Measurements from ENCODE around the gene CINP.

The CINP gene

GRCh38 chr14:102362545-102363181 lies at the start of gene CINP, which contains the start of gene TECPR2:
CINP (minus strand) TSS chr14:102362890; CDS start chr14:102362851, 39 bp downstream.
TECPR2 (plus strand) TSS chr14:102362941; CDS start chr14:102376722, 13,781 bp downstream.
- peak; percentile 95 for DNase-seq

DNA sequence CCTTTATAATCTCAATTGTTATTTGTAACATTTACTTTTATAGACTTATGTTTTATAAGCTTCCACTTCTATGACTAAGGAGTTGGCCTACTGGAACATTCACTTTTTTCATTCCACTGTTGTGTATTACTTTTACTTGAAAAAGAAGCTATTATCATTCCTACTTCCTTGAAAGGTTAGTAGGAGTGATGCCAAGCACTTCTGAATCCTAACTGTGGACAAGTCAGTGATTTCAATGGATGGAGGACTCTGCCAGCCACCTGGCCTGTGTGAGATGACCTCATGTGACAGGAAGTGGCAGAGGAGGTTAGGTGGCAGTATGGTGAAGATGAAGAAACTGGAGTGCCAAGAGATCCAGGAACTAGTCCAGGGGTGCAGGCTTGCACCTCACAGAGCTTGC lies 46.0 kb upstream of the CINP start:
- DNase-seq = no peak

DNA sequence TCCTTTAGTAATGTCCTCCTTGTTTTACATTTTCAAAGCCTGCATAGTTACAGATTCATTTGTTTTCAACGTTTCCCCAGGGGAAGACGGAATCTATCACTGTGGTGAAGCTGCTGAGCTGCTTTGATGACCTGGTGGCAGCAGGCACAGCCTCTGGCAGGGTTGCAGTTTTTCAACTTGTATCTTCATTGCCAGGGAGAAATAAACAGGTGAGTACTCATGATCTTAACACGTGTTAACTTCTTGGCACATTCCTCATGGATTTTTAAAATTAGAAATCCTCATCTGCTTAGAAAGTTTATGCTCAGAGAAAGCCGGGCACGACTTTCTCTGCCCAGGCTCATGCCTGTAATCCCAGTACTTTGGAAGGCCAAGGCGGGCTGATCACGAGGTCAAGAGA lies 44.6 kb upstream of the CINP start:
- no peak for DNase-seq

- no peak for DNase-seq
These were observed 40.3 kb upstream of the CINP start for GRCh38 chr14:102403028-102403427.

DNA sequence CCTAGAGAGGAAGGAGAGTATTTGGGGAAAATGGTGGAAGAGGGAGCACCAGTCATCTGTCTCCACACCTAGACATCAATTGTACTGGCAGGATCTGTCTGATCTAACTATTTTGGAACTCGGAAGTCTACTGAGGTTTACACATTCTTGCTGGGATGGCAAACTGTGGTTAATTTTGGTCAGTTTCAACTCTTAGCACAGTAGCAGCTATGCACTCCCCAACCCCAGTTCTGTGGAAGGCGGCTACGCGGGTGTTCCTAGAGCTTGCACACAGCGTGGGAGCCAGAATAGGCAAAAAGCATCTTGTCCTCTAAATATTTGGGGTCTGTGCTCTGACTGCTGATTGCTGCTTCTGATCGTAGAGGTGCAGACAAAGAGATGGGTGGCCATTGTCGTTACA lies 33.8 kb upstream of the CINP start:
- no peak for DNase-seq

DNA sequence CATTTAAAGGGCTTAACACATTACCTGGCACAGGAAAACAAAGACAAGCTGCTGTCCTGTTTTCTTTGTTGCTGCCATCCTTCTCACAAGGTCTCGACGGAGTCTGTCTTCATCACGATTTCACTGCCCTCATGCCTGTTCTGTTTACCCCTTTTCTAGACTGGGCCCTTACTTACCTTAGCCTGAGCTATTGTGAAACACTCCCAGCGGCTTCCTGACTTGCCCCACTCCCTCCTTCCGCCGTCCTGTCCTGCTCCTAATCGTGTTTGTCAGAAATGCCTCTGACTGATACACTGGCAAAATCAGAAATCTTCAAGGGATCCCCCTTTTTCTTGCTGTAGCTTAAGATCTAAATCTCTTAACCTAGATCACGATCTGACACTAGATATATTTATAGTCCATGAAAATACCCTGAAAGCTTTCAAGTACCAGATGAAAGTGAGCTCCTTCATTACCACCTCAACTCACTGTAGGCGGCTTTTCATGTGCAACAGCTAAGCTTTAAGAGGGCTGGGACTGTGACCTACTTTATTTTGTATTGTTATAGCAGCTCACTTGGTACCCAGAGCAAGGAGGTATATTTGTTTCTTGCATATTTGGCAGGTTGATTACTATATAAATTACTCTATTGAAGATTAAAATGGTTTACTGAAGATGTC lies 32.2 kb upstream of the CINP start:
- no peak for DNase-seq

DNA sequence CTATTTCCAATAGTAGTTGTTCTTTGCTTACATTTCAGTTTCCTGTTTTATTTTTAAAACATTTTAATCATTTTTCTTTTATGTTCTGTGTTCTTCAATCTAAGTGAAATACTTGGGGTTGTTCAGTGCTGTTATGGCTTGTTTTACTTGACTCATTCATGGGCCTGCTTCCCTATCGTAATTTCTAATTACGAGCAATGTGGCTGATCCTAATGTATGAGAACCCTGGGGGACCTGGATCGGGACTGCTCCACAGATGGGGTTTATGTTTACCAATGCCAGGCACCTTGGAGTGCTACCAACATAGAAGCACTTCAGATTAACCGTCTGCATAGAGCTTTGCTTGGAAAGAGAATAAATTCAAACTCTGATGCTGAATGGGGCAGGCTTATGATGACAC lies 29.8 kb upstream of the CINP start:
- DNase-seq = no peak

DNA sequence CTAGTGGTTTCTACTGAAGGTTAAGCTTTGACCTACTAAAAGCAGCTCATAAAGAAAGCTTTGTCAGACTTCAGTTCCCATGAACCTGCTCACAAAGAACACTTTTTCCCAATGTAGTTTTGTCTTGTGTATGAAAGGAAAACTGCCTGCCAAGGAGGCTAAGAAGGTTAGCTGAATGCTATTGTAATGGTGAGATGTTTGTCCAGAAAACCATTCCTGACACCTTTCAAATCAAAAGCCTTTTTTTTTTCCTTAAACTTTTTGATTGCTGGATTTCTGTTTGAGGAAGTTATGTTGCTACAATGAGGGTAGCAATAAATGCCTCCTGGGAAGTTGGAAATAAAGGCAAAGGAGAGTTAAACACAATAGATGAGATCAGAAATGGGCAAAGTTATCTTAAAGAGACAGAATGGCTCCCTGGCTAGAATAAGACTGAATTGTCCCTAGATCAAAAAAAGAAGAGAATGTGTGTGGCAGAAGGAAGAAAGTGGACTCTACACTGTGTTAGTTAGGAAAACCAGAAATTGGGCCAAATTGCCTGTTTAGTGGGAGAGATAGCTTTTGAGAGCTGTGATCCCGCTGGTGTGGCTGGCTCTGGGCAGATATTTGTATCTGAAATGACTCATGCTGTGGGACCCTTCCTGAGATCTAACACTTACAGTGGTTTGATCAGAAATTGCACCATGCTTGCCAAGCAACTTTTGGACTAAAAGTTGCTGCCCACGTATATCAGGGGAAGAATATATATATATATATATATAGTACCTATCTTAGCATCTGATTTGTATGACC lies 27.6 kb upstream of the CINP start:
- DNase-seq = no peak

- DNase-seq = no peak
These were observed 26.6 kb upstream of the CINP start for GRCh38 chr14:102389246-102389645.

- no peak for DNase-seq
These were observed 24.4 kb upstream of the CINP start for GRCh38 chr14:102387086-102387485.

DNA sequence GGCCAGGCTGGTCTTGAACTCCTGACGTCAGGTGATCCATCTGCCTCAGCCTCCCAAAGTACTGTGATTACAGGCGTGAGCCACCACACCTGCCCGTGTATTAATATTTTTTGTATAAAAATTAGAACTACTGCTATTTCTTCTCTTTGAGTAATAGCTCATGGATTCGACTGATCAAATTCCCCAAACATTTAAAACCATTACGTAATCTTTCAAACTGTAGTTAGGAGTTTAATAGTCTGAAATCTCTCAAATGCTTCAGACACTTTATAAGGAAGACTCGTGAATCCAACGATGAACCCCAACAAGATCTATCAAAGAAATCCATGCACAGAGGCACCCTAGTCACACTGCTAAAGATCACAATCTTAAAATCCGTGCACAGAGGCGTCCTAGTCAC lies 16.1 kb upstream of the CINP start:
- DNase-seq = no peak

GRCh38 chr14:102377696-102378095 lies 15.0 kb upstream of the CINP start:
- no peak for DNase-seq

- DNase-seq = no peak
These were observed 12.4 kb upstream of the CINP start for GRCh38 chr14:102375119-102375518.

DNA sequence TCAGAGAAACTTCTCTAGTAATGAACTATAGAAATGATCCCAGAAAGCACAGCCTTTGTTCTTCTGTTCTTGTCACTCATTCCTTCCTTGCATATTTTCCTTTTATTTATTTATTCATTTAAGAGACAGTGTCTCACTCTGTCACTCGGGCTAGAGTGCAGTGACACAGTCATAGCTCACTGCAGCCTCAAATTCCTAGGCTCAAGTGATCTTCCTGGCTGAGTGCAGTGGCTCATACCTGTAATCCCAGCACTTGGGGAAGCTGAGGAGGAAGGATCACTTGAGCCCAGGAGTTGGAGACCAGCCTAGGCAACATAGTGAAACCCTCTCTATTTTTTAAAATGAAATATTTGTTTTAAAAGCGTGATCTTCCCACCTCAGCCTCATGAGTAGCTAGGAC lies 11.6 kb upstream of the CINP start:
- no peak for DNase-seq

DNA sequence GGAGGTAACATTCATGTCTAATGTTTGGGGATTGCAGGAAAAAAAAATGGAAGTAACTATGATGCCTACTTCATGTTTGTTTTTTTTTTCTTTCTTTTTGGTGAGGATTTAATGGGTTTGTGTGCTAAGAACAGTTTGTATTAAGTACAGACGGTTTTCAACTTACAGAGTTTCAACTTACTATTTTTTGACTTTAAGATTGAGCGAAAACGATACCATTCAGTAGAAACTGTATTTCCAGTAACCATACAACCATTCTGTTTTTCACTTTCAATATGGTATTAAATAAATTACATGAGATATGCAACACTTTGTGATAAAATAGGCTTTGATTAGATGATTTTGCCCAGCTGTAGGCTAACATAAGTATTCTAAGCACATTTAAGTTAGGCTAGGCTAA lies 10.4 kb upstream of the CINP start:
- DNase-seq = no peak

- DNase-seq = no peak
These were observed 8.7 kb upstream of the CINP start for GRCh38 chr14:102371361-102371760.

DNA sequence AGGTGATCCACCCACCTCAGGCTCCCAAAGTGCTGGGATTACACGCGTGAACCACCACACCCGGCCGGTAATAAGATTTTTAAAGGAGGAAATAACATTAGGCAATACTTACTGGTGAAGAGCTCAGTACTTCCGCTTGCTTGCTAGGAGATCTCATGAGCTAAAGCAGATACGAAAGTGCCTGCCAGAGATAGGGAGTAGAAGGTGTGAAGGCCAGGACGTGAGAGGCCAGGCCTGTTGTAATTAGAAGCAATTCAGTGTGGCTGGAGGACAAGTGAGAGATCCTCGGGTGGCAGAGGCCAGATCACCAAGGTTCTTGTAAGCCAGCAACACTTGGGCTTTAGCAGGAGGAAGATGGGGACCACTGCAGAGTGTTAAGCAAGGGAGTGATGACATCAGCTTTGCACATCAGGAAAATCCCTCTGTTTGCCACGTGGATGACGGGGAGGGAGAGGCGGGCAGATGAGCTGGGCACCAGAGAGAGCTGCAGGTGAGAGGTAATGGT lies 7.7 kb upstream of the CINP start:
- no peak for DNase-seq

DNA sequence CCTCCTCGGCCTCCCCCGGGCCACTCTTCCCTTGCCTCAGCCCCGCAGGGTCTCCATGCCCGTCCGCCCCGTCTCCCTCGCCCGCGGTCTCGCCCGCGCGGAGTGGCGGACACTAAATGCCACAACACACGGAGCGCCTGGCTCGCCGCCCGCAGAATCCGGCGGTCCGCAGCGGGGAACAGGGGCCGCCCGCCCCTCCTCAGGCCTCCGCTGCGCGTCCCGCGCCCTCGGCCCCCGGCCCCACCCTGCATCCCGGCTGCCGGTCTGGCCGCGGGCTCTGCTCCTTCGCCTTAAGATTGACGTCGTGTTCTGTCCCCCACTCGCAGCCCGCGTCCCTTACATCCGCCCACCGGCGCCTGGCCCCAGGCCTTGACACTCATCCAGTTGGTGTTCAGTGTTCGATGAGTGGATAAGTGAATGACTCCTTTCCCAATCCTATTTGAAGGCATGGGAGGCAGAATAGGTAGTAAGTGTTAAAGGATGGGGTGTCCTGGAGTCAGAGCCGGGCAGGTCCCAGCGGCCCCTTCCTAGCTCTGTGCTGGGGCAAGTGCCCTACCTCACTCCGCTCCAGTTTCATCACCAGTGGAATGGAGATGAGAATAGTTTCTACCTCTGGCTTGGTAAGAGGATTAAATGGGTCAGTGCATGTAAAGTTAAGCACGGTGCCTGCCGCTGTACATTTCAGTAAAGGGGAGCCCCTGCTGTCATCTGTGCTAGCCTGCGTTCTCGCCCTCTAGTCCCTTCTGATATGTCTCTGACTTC lies 673 bp upstream of the CINP start:
- DNase-seq = no peak

- DNase-seq = peak; percentile 21
These were observed 606 bp downstream of the CINP start for GRCh38 chr14:102362084-102362483.

GRCh38 chr14:102360388-102360787 lies 2.3 kb downstream of the CINP start:
- no peak for DNase-seq

GRCh38 chr14:102359341-102359740 lies 3.3 kb downstream of the CINP start:
- no peak for DNase-seq

GRCh38 chr14:102356280-102356679 lies 6.4 kb downstream of the CINP start:
- DNase-seq = no peak

DNA sequence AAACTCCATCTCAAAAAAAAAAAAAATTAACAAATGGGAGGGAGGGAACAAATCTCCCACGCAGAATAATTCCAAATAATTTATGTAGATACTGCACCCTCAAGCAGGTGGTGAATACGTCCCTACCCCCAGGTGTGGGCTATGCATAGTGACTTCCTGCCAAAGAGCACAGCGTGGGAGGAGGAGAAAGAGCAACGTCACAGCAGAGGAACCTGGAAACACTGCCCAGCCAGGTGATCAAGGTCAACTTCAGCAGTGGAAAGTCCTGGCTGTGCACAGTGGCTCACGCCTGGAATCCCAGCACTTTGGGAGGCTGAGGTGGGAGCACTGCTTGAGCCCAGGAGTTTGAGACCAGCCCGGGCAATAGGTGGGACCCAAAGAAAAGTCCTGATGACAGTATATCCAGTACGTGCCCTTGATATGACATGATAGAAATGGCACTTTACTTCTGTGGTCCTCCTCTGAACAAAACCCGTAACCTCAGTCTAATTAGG lies 9.5 kb downstream of the CINP start:
- DNase-seq = no peak

Data from activated T-cell treated with anti-CD3 and anti-CD28 coated beads, Interleukin-2, amount 50 U/mL, for 1 hour (primary cell).